ENCODE data around the gene MCF2.
A peak's percentile ranks its signal among the peaks of the same experiment; 100 is the strongest.
"Not testable (repeated sequence)": the region's sequence is repeated elsewhere in the genome, so short reads cannot be mapped to it uniquely, and the experiment has no call there.

MCF2 gene

GRCh38 chrX:139708067-139708466, at the start of gene MCF2:
MCF2 (minus strand) TSS chrX:139708167; CDS start chrX:139651744, 56,423 bp downstream.
- no peak for DNase-seq (ENCODE audit: low spot score)
- FAIRE-seq = no peak

- FAIRE-seq = no peak
These were observed 43.1 kb upstream of the MCF2 start for GRCh38 chrX:139751053-139751452.

GRCh38 chrX:139750390-139750789, 42.4 kb upstream of the MCF2 start:
- DNase-seq (ENCODE audit: low spot score) (no peak), FAIRE-seq (no peak)

More at GRCh38 chrX:139751053-139751452, 43.1 kb upstream of the MCF2 start:
- no peak for DNase-seq (ENCODE audit: low spot score)

- FAIRE-seq (peak; percentile 30), DNase-seq (ENCODE audit: low spot score) (peak; percentile 12)
These were observed 31.2 kb upstream of the MCF2 start for GRCh38 chrX:139739138-139739537.

- FAIRE-seq (no peak), DNase-seq (ENCODE audit: low spot score) (no peak)
These were observed 30.6 kb upstream of the MCF2 start for GRCh38 chrX:139738581-139738980.

GRCh38 chrX:139736151-139736550, 28.2 kb upstream of the MCF2 start:
- no peak for FAIRE-seq
- DNase-seq (ENCODE audit: low spot score) = no peak

- no peak for FAIRE-seq
- DNase-seq (ENCODE audit: low spot score) = no peak
These were observed 27.0 kb upstream of the MCF2 start for GRCh38 chrX:139734996-139735395.

GRCh38 chrX:139725720-139726119, 17.8 kb upstream of the MCF2 start:
- FAIRE-seq (no peak), DNase-seq (ENCODE audit: low spot score) (no peak)

- DNase-seq (ENCODE audit: low spot score) = no peak
- no peak for FAIRE-seq
These were observed 16.7 kb upstream of the MCF2 start for GRCh38 chrX:139724626-139725025.

GRCh38 chrX:139720979-139721378, 13.0 kb upstream of the MCF2 start:
- FAIRE-seq (no peak), DNase-seq (ENCODE audit: low spot score) (no peak)

GRCh38 chrX:139720136-139720535, 12.2 kb upstream of the MCF2 start:
- peak; percentile 77 for DNase-seq (ENCODE audit: low spot score)
- peak; percentile 84 for FAIRE-seq

- DNase-seq (ENCODE audit: low spot score) (no peak), FAIRE-seq (no peak)
These were observed 5.3 kb downstream of the MCF2 start for GRCh38 chrX:139702658-139703057.

- DNase-seq (ENCODE audit: low spot score) = no peak
- no peak for FAIRE-seq
These were observed 15.1 kb downstream of the MCF2 start for GRCh38 chrX:139692908-139693307.

- DNase-seq (ENCODE audit: low spot score) (no peak), FAIRE-seq (no peak)
These were observed 15.5 kb downstream of the MCF2 start for GRCh38 chrX:139692506-139692849.

GRCh38 chrX:139691843-139692505, 16.0 kb downstream of the MCF2 start:
- DNase-seq (ENCODE audit: low spot score) (no peak), FAIRE-seq (no peak)

GRCh38 chrX:139691493-139691842, 16.5 kb downstream of the MCF2 start:
- DNase-seq (ENCODE audit: low spot score) (no peak), FAIRE-seq (no peak)

GRCh38 chrX:139685175-139685574, 22.8 kb downstream of the MCF2 start:
- not testable (repeated sequence) for DNase-seq (ENCODE audit: low spot score); FAIRE-seq

- no peak for DNase-seq (ENCODE audit: low spot score)
- FAIRE-seq = no peak
These were observed 27.6 kb downstream of the MCF2 start for GRCh38 chrX:139680356-139680755.

- no peak for DNase-seq (ENCODE audit: low spot score)
- FAIRE-seq = no peak
These were observed 60.4 kb downstream of the MCF2 start for GRCh38 chrX:139647597-139647996.

- FAIRE-seq (no peak), DNase-seq (ENCODE audit: low spot score) (no peak)
These were observed 65.6 kb downstream of the MCF2 start for GRCh38 chrX:139642241-139642927.

GRCh38 chrX:139640259-139640658, 67.7 kb downstream of the MCF2 start:
- DNase-seq (ENCODE audit: low spot score) = no peak
- FAIRE-seq = no peak

GRCh38 chrX:139639253-139639652, 68.7 kb downstream of the MCF2 start:
- FAIRE-seq = no peak
- no peak for DNase-seq (ENCODE audit: low spot score)

GRCh38 chrX:139600105-139600504, 107.9 kb downstream of the MCF2 start:
- FAIRE-seq (no peak), DNase-seq (ENCODE audit: low spot score) (no peak)
